C4-2B (cell line): ENCODE results near the gene ZFP62.

ENCODE experiments used
- H3K27ac ChIP-seq: fragments of 450-650 bp; 2 replicates; pipeline ENCODE4 v1.5.1; 2017
- ZFX ChIP-seq: fragments of 450-650 bp; IDR thresholded peaks from 2 replicates; pipeline ENCODE4 v1.6.1; 2017
- TF ChIP-seq, protein P1 (sequence below): fragments of 450-650 bp; conservative IDR thresholded peaks from 2 replicates; pipeline ENCODE4 v1.5.1; 2017; ENCODE audit warnings: mild to moderate bottlenecking

The ZFP62 gene

DNA sequence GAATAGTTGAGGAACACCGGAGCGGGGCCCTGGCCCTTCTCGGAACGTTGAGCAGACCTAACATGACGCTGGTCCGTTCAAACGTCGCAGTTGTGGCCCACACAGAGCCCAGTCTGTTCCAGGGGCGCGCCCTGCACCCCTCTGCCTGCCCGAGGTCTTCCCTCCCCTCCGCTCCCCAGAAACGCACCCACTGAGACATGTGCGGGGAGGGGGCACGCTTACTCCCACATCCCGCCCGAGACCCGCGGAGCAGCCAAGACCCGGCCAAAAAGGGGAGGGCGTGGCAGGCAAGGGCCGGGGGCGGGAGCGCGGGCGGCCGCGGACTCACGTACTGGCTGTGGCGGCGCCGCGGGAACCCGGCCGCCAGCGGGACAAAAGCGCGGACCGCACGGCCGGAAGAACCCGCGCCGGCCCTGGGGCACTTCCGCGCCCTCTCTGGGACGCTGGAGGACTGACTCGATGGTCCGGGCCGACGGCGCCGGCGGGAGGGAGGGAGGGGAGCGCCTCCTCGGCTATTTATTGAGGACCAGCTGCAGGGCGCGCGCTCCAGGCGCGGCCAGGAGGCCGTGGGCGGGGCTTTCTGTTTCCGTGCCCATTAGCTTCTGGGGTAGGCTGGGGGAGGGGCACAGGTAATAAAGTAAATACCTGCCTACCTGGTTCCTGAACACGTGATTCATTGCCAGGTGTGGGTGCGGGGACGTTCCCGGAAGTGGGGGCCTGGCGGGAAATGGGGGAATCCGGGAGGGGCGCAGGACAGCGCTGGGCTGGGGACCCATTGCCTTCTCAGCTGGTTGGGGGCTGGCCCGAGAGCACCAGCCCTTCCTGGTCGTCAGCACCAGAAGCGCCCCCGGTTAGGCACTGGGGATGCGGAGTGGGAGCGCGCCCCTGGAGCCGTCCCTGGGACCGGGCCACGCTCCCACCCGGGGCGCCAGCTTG is at the start of gene ZFP62:
Gene ZFP62 (minus strand): TSS at position 390 of the 936 bp plus-strand sequence. CDS start 57 bp downstream, at position 333.
- TF ChIP-seq ZFX = peak; percentile 60
- TF ChIP-seq, protein P1, sequence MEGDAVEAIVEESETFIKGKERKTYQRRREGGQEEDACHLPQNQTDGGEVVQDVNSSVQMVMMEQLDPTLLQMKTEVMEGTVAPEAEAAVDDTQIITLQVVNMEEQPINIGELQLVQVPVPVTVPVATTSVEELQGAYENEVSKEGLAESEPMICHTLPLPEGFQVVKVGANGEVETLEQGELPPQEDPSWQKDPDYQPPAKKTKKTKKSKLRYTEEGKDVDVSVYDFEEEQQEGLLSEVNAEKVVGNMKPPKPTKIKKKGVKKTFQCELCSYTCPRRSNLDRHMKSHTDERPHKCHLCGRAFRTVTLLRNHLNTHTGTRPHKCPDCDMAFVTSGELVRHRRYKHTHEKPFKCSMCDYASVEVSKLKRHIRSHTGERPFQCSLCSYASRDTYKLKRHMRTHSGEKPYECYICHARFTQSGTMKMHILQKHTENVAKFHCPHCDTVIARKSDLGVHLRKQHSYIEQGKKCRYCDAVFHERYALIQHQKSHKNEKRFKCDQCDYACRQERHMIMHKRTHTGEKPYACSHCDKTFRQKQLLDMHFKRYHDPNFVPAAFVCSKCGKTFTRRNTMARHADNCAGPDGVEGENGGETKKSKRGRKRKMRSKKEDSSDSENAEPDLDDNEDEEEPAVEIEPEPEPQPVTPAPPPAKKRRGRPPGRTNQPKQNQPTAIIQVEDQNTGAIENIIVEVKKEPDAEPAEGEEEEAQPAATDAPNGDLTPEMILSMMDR = peak; percentile 32; the same call in 1 of the 2 replicates
- H3K27ac ChIP-seq = peak within 1 kb of the TSS; percentile 97

GRCh38 chr5:180910735-180911134 is 49.7 kb upstream of the ZFP62 start:
- TF ChIP-seq, protein P1 = no peak
- no peak for TF ChIP-seq ZFX
- no peak overlapping the region for H3K27ac ChIP-seq

DNA sequence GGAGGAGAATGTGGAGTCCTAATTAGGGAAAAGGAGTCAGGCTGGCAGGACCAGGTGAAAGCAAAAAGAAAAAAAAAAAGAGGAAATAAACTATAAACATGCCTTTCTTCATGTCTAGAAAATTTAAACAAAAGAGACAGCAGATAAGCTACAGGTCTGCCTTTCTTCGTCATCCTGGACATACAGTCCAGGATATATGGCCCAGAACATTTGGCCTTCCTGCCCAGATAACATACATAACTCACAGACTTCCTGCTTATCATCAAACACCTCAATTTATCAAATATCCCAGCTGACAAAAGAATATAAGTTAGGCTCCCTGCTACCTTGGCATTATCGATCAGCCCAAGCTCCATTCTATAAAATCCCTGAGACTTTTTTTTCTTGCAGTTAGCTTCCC is 49.1 kb upstream of the ZFP62 start:
- H3K27ac ChIP-seq = no peak overlapping the region

DNA sequence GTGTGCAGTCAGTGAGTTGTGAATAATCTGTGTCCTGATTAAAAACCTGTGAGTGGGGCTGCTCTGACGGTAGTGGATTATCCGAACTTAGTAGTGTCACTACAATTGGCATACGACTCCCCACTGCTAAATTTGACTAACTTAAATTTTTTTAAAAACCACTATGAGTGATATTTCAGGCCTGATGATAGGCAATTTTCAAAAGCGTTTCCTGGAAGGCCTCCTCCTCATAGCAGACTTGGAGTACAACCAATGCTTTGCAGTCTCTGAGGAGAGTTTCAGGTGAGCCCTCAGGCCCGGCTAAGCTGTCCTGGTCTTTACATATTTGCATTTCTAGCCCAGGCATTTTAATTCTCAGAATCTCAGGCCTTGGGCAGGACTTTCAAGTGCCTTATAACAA is 48.7 kb upstream of the ZFP62 start:
- H3K27ac ChIP-seq = no peak overlapping the region
- TF ChIP-seq ZFX = no peak
- TF ChIP-seq, protein P1 = no peak

More for the DNA sequence above, 49.1 kb upstream of the ZFP62 start:
- TF ChIP-seq ZFX = no peak
- TF ChIP-seq, protein P1 = no peak

GRCh38 chr5:180908998-180909731 is 48.1 kb upstream of the ZFP62 start:
- TF ChIP-seq, protein P1 = no peak
- TF ChIP-seq ZFX = no peak

DNA sequence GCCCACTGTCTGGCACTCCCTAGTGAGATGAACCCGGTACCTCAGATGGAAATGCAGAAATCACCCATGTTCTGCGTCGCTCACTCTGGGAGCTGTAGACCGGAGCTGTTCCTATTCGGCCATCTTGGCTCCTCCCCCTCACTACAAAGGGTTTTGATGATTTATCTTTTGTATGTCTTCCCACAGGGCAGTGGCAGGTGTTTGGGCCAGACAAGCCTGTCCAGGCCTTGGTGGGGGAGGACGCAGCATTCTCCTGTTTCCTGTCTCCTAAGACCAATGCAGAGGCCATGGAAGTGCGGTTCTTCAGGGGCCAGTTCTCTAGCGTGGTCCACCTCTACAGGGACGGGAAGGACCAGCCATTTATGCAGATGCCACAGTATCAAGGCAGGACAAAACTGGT is 47.3 kb upstream of the ZFP62 start:
- TF ChIP-seq ZFX = no peak
- TF ChIP-seq, protein P1 = no peak

More at GRCh38 chr5:180908998-180909731, 48.1 kb upstream of the ZFP62 start:
- H3K27ac ChIP-seq = no peak overlapping the region

More for the DNA sequence above, 47.3 kb upstream of the ZFP62 start:
- H3K27ac ChIP-seq = no peak overlapping the region
